SU-DHL-6 (cell line): Measurements from ENCODE around the gene PTGR3.

Experiments
- H2AFZ ChIP-seq: fragments of 200-600 bp; sonication (generic); 2 replicates; pipeline ENCODE4 v1.6.1; 2014; ENCODE audit warnings: low read depth, mild to moderate bottlenecking, moderate library complexity, mixed read lengths, antibody characterized with exemption, low read length; ENCODE audit not compliant: severe bottlenecking
- H3F3A ChIP-seq: fragments of 200-600 bp; shearing (Covaris generic); 2 replicates; pipeline ENCODE4 v1.6.0; 2016; ENCODE audit warnings: antibody characterized with exemption, mild to moderate bottlenecking; ENCODE audit not compliant: insufficient read depth
- H3K27ac ChIP-seq: fragments of 200-600 bp; sonication (generic); 2 replicates; pipeline ENCODE4 v1.5.1; 2016; ENCODE audit warnings: low read depth, mild to moderate bottlenecking, low read length, moderate library complexity, mixed read lengths
- H3K27me3 ChIP-seq: fragments of 200-600 bp; sonication (generic), shearing (Covaris generic); 2 replicates; pipeline ENCODE4 v1.6.0; 2014; ENCODE audit warnings: mild to moderate bottlenecking, low read length
- H3K36me3 ChIP-seq: fragments of 200-600 bp; sonication (generic); 2 replicates; pipeline ENCODE4 v1.6.1; 2014; ENCODE audit warnings: mild to moderate bottlenecking, low read length, mixed read lengths
- H3K4me2 ChIP-seq: fragments of 300-600, 200-600 bp; shearing (Covaris generic), sonication (generic); 2 replicates; pipeline ENCODE4 v1.6.0; 2014; ENCODE audit warnings: low read length, low read depth, mild to moderate bottlenecking; ENCODE audit not compliant: poor library complexity, severe bottlenecking
- H3K4me3 ChIP-seq: fragments of 200-600 bp; sonication (generic); 2 replicates; pipeline ENCODE4 v1.5.1; 2014; ENCODE audit warnings: antibody characterized with exemption, low read length, mild to moderate bottlenecking, mixed read lengths; ENCODE audit not compliant: insufficient read depth, poor library complexity, severe bottlenecking
- H3K79me2 ChIP-seq: fragments of 200-600 bp; sonication (generic); 2 replicates; pipeline ENCODE4 v1.6.1; 2014; ENCODE audit warnings: mild to moderate bottlenecking, low read length, moderate library complexity; ENCODE audit not compliant: insufficient read depth
- H3K9ac ChIP-seq: fragments of 200-600 bp; sonication (generic); 2 replicates; pipeline ENCODE4 v1.7.0; 2014; ENCODE audit warnings: mild to moderate bottlenecking, low read length
- H3K9me2 ChIP-seq: fragments of 200-600 bp; sonication (generic); replicated peaks from 2 replicates; pipeline ENCODE4 v1.6.1; 2014; ENCODE audit warnings: low read length; ENCODE audit not compliant: insufficient read depth
- H3K9me3 ChIP-seq: fragments of 200-600 bp; sonication (generic); 2 replicates; pipeline ENCODE4 v1.6.1; 2014; ENCODE audit warnings: low read length, mixed read lengths; ENCODE audit not compliant: insufficient read depth
- H4K20me1 ChIP-seq: fragments of 200-600 bp; sonication (generic); 2 replicates; pipeline ENCODE4 v1.6.1; 2014; ENCODE audit warnings: low read depth, mild to moderate bottlenecking, antibody characterized with exemption, low read length, moderate library complexity, mixed read lengths
- EZH2phosphoT487 ChIP-seq: fragments of 200-600 bp; sonication (generic), shearing (Covaris generic); conservative IDR thresholded peaks from 2 replicates; pipeline ENCODE4 v1.6.1; 2018; ENCODE audit warnings: mild to moderate bottlenecking, antibody characterized with exemption, low read length, moderate library complexity, mixed read lengths
- TF ChIP-seq, protein P1 (sequence below): fragments of 200-600 bp; sonication (generic); IDR thresholded peaks from one replicate; pipeline ENCODE4 v1.5.1; 2017; ENCODE audit warnings: antibody characterized with exemption, mild to moderate bottlenecking, low read length, moderate library complexity; ENCODE audit not compliant: insufficient read depth, poor library complexity, severe bottlenecking

PTGR3 gene

DNA sequence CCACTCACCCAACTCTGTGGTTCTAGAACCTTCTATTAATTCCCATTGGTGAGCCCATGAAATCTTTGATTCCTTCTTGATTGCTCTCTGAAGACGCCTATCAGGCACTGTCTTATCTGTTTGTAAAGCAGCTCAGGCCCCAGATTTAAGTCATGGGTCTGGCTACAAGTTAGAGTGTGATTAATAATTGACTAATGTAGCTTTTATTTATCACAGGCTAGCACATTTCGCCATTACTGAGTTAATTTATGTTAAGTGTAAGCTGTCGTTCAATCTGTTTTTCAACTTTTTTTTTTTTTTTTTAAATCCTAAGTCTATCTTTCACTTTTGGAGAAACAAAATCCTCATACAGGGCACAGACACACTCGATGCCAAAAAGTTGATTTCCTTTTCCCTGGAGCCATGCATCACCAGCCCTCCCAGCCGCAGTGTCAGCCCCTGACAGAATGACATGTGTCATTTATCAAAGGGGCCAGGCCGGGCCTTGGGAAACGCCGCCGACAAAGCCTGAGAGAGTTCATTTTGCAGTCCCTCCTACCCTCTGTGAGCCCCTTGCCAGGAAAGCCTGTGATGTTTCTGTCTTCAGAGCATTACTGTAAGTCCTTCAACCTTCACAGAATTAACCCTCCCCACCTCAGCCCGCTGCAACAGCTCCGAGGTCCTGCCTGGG lies 17.5 kb upstream of the PTGR3 start:
- H2AFZ ChIP-seq = no peak overlapping the region
- no peaks in the 10 kb centered on the region for H3K9me2 ChIP-seq
- H3K27me3 ChIP-seq = no peaks in the 10 kb centered on the region
- no peak for TF ChIP-seq EZH2phosphoT487
- no peaks in the 10 kb centered on the region for H3K36me3 ChIP-seq
- no peak overlapping the region for H3K4me3 ChIP-seq
- no peak overlapping the region for H3K4me2 ChIP-seq
- H3K27ac ChIP-seq = no peak overlapping the region
- H4K20me1 ChIP-seq = peaks cover 12% of the 10 kb centered on the region
- H3K9ac ChIP-seq = no peak overlapping the region
- H3F3A ChIP-seq = no peaks in the 10 kb centered on the region
- H3K79me2 ChIP-seq = no peaks in the 10 kb centered on the region
- no peaks in the 10 kb centered on the region for H3K9me3 ChIP-seq

GRCh38 chr18:75223687-75224347 lies 14.9 kb upstream of the PTGR3 start:
- TF ChIP-seq EZH2phosphoT487 = no peak
- TF ChIP-seq, protein P1, sequence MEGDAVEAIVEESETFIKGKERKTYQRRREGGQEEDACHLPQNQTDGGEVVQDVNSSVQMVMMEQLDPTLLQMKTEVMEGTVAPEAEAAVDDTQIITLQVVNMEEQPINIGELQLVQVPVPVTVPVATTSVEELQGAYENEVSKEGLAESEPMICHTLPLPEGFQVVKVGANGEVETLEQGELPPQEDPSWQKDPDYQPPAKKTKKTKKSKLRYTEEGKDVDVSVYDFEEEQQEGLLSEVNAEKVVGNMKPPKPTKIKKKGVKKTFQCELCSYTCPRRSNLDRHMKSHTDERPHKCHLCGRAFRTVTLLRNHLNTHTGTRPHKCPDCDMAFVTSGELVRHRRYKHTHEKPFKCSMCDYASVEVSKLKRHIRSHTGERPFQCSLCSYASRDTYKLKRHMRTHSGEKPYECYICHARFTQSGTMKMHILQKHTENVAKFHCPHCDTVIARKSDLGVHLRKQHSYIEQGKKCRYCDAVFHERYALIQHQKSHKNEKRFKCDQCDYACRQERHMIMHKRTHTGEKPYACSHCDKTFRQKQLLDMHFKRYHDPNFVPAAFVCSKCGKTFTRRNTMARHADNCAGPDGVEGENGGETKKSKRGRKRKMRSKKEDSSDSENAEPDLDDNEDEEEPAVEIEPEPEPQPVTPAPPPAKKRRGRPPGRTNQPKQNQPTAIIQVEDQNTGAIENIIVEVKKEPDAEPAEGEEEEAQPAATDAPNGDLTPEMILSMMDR = no peak
- peaks cover 17% of the 10 kb centered on the region for H4K20me1 ChIP-seq
- no peak overlapping the region for H2AFZ ChIP-seq
- no peaks in the 10 kb centered on the region for H3F3A ChIP-seq
- no peaks in the 10 kb centered on the region for H3K9me2 ChIP-seq
- H3K36me3 ChIP-seq = no peaks in the 10 kb centered on the region
- H3K27ac ChIP-seq = no peak overlapping the region
- H3K79me2 ChIP-seq = no peaks in the 10 kb centered on the region
- no peaks in the 10 kb centered on the region for H3K27me3 ChIP-seq
- H3K4me2 ChIP-seq = no peak overlapping the region
- no peaks in the 10 kb centered on the region for H3K9me3 ChIP-seq
- H3K9ac ChIP-seq = no peak overlapping the region
- no peak overlapping the region for H3K4me3 ChIP-seq

DNA sequence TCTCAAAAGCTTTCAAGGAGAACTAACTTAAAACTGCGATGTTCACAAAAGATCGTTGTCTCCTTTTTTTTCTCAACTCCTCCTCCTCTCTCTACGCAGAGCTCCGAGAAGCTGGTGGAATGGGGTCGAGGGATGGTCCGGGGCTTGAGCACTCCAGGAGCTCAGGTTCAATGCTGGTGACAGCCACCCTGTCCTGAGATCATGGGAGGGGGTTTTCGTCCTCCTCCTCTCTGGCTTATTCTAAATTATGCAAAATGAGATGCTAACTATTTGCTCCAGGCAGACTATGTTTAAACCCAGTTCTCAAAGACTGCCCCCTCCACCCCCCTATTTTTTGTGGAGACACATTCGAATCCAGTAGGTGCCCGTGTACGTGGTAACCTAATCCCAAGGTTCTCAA lies 13.5 kb upstream of the PTGR3 start:
- Histone ChIP-seq H3K27ac (no peak overlapping the region), H3K4me2 (no peak overlapping the region), H3K79me2 (no peaks in the 10 kb centered on the region)

GRCh38 chr18:75221897-75222296 lies 13.0 kb upstream of the PTGR3 start:
- Histone ChIP-seq H3K9me3 (no peaks in the 10 kb centered on the region), H3K27me3 (no peaks in the 10 kb centered on the region), H4K20me1 (peaks cover 23% of the 10 kb centered on the region), H3K79me2 (no peaks in the 10 kb centered on the region), H2AFZ (no peak overlapping the region), H3K9ac (no peak overlapping the region), H3K36me3 (no peaks in the 10 kb centered on the region), H3K4me2 (no peak overlapping the region), H3F3A (no peaks in the 10 kb centered on the region), H3K4me3 (no peak overlapping the region), H3K9me2 (no peaks in the 10 kb centered on the region), H3K27ac (no peak overlapping the region)
- TF ChIP-seq EZH2phosphoT487 = no peak
- TF ChIP-seq, protein P1 = no peak

More for the DNA sequence above, 13.5 kb upstream of the PTGR3 start:
- H3K9me3 ChIP-seq = no peaks in the 10 kb centered on the region
- no peak for TF ChIP-seq EZH2phosphoT487
- TF ChIP-seq, protein P1 = no peak
- H3K9me2 ChIP-seq = no peaks in the 10 kb centered on the region
- H2AFZ ChIP-seq = no peak overlapping the region
- no peak overlapping the region for H3K4me3 ChIP-seq
- no peaks in the 10 kb centered on the region for H3F3A ChIP-seq
- peaks cover 23% of the 10 kb centered on the region for H4K20me1 ChIP-seq
- no peaks in the 10 kb centered on the region for H3K27me3 ChIP-seq
- no peaks in the 10 kb centered on the region for H3K36me3 ChIP-seq
- H3K9ac ChIP-seq = no peak overlapping the region
